ENCODE data around the gene BMP8A. TPM values are rescaled to one million over a fixed set of nuclear protein-coding genes. Genes with fewer than 3 reads are reported as not detected.
A peak's percentile ranks its signal among the peaks of the same experiment; 100 is the strongest.
"Not testable (repeated sequence)": the region's sequence is repeated elsewhere in the genome, so short reads cannot be mapped to it uniquely, and the experiment has no call there.

Gene BMP8A
- total RNA-seq, 1 donor from 2014 or later: not detected

- H3K4me1 ChIP-seq: peaks cover 3 to 6% of the 10 kb centered on the region in 2 donors
- no peak overlapping the region for H3K4me3 ChIP-seq
- H3K36me3 ChIP-seq: peaks cover 90 to 98% of the 10 kb centered on the region in 2 donors
- H3K9me3 ChIP-seq: no peaks in the 10 kb centered on the region
- no peaks in the 10 kb centered on the region for H3K27me3 ChIP-seq
- H3K27ac ChIP-seq: no peak overlapping the region
- DNase-seq (ENCODE audit: low spot score in 2 of 2): no peak
- intact Hi-C loops (cut with DNase I): no loop called here
- no peak for TF ChIP-seq CTCF (IDR thresholded peaks at IDR 0.05)
These were observed 29.4 kb upstream of the BMP8A start for GRCh38 chr1:39462074-39462473.

- Histone ChIP-seq H3K27ac (peak overlapping the region; percentile 1 to 48), H3K4me1 (peaks cover 3 to 6% of the 10 kb centered on the region in 2 donors), H3K27me3 (no peaks in the 10 kb centered on the region), H3K9me3 (no peaks in the 10 kb centered on the region), H3K4me3 (no peak overlapping the region), H3K36me3 (peaks cover 72 to 94% of the 10 kb centered on the region in 2 donors)
- no peak for DNase-seq (ENCODE audit: low spot score in 2 of 2)
- TF ChIP-seq CTCF (IDR thresholded peaks at IDR 0.05): no peak
- intact Hi-C loops (cut with DNase I): no loop called here
These were observed 24.9 kb upstream of the BMP8A start for GRCh38 chr1:39466413-39467107.

- H3K4me1 ChIP-seq; DNase-seq (ENCODE audit: low spot score in 2 of 2); H3K27me3 ChIP-seq; H3K4me3 ChIP-seq; intact Hi-C loops (cut with DNase I); H3K9me3 ChIP-seq: not testable (repeated sequence)
- Histone ChIP-seq H3K36me3 (peaks cover 65 to 90% of the 10 kb centered on the region in 2 donors), H3K27ac (peak overlapping the region in 1 of 2 donors; percentile 48)
- TF ChIP-seq CTCF (IDR thresholded peaks at IDR 0.05): peak in 1 of 3 experiments; percentile 7
These were observed 24.2 kb upstream of the BMP8A start for GRCh38 chr1:39467108-39467720.

GRCh38 chr1:39469150-39469549, 22.3 kb upstream of the BMP8A start:
- no peak for DNase-seq (ENCODE audit: low spot score in 2 of 2)
- intact Hi-C loops (cut with DNase I): no loop called here
- Histone ChIP-seq H3K27me3 (no peaks in the 10 kb centered on the region), H3K4me3 (no peak overlapping the region), H3K4me1 (peaks cover 3 to 6% of the 10 kb centered on the region in 2 donors), H3K27ac (no peak overlapping the region), H3K9me3 (no peaks in the 10 kb centered on the region), H3K36me3 (peaks cover 59 to 88% of the 10 kb centered on the region in 2 donors)
- no peak for TF ChIP-seq CTCF (IDR thresholded peaks at IDR 0.05)

- Histone ChIP-seq H3K9me3 (no peaks in the 10 kb centered on the region), H3K27me3 (no peaks in the 10 kb centered on the region), H3K27ac (no peak overlapping the region), H3K4me3 (no peak overlapping the region), H3K4me1 (peaks cover 3 to 6% of the 10 kb centered on the region in 2 donors), H3K36me3 (peaks cover 59 to 88% of the 10 kb centered on the region in 2 donors)
- DNase-seq (ENCODE audit: low spot score in 2 of 2): no peak
- intact Hi-C loops (cut with DNase I): no loop called here
- no peak for TF ChIP-seq CTCF (IDR thresholded peaks at IDR 0.05)
These were observed 21.4 kb upstream of the BMP8A start for GRCh38 chr1:39470040-39470439.

All from ascending aorta (tissue), 2 donors.